ENCODE measurements around the gene ZIC2. TPM values are rescaled to one million over a fixed set of nuclear protein-coding genes. Genes with fewer than 3 reads are reported as not detected.

The ZIC2 gene
- polyA plus RNA-seq, 1 donor from 2014 or later = 10.6 TPM

DNA sequence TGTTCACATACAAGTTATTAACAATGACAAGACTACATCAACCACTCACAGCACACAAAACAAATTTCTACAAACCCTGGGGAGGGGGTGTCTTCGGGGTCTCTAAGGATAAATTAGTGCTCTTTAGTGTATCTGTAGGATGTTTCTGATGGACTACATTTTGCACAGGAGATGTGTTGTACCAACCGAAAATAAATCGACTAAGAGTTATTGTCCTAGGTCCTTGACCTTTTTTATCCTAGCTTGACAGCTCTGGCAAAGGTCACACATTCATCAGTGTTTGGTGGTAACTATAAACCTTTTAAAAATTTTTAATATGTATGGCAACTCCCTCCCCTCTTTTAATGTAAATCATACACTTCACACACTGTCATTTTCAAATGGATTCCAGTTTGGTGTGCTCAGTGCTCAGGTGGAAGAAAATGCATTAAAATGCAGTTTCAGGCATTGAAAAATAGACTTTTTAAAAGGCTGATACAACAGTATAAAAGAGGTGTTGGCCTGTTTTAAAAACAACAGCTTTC, 17.7 kb upstream of the ZIC2 start:
- Histone ChIP-seq H2AFZ (ENCODE audit: low read depth, low read length) (no peak overlapping the region), H3F3A (ENCODE audit: insufficient read depth, low read length, poor library complexity, severe bottlenecking) (peaks cover 5% of the 10 kb centered on the region), H3K4me2 (ENCODE audit: low read length) (no peak overlapping the region), H3K27me3 (ENCODE audit: insufficient read depth, low read depth, low read length) (peaks cover 67% of the 10 kb centered on the region), H3K79me2 (replicated peaks; ENCODE audit: insufficient read depth, low read length) (peaks cover 72% of the 10 kb centered on the region), H3K9me3 (ENCODE audit: low read length) (no peaks in the 10 kb centered on the region), H3K9ac (ENCODE audit: low read length) (no peak overlapping the region), H3K9me2 (ENCODE audit: insufficient read depth, low read length) (no peaks in the 10 kb centered on the region), H4K20me1 (ENCODE audit: insufficient read depth) (no peaks in the 10 kb centered on the region), H3K4me3 (ENCODE audit: low read length) (no peak overlapping the region), H3K36me3 (ENCODE audit: insufficient read depth, low read length) (no peaks in the 10 kb centered on the region), H3K27ac (ENCODE audit: low read length) (no peak overlapping the region)
- TF ChIP-seq RAD21 (conservative IDR thresholded peaks at IDR 0.05) (no peak), CTCF (IDR thresholded peaks at IDR 0.05; ENCODE audit: poor library complexity, severe bottlenecking) (no peak), POLR2AphosphoS5 (IDR thresholded peaks at IDR 0.05) (no peak), MXI1 (conservative IDR thresholded peaks at IDR 0.05; ENCODE audit: poor library complexity, severe bottlenecking) (no peak), EP300 (conservative IDR thresholded peaks at IDR 0.05; ENCODE audit: poor library complexity, severe bottlenecking) (no peak), EZH2 (IDR thresholded peaks at IDR 0.05; ENCODE audit: borderline replicate concordance, insufficient read depth, low read length, poor library complexity, severe bottlenecking) (no peak), TAF1 (IDR thresholded peaks at IDR 0.05; ENCODE audit: low read depth) (no peak), SMC3 (conservative IDR thresholded peaks at IDR 0.05; ENCODE audit: poor library complexity) (no peak)
- TF ChIP-seq, protein P1, sequence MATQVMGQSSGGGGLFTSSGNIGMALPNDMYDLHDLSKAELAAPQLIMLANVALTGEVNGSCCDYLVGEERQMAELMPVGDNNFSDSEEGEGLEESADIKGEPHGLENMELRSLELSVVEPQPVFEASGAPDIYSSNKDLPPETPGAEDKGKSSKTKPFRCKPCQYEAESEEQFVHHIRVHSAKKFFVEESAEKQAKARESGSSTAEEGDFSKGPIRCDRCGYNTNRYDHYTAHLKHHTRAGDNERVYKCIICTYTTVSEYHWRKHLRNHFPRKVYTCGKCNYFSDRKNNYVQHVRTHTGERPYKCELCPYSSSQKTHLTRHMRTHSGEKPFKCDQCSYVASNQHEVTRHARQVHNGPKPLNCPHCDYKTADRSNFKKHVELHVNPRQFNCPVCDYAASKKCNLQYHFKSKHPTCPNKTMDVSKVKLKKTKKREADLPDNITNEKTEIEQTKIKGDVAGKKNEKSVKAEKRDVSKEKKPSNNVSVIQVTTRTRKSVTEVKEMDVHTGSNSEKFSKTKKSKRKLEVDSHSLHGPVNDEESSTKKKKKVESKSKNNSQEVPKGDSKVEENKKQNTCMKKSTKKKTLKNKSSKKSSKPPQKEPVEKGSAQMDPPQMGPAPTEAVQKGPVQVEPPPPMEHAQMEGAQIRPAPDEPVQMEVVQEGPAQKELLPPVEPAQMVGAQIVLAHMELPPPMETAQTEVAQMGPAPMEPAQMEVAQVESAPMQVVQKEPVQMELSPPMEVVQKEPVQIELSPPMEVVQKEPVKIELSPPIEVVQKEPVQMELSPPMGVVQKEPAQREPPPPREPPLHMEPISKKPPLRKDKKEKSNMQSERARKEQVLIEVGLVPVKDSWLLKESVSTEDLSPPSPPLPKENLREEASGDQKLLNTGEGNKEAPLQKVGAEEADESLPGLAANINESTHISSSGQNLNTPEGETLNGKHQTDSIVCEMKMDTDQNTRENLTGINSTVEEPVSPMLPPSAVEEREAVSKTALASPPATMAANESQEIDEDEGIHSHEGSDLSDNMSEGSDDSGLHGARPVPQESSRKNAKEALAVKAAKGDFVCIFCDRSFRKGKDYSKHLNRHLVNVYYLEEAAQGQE (IDR thresholded peaks at IDR 0.05; ENCODE audit: borderline replicate concordance) = no peak

- H3K4me2 ChIP-seq (ENCODE audit: low read length) = no peak overlapping the region
- no peaks in the 10 kb centered on the region for H3K9me3 ChIP-seq (ENCODE audit: low read length)
- H4K20me1 ChIP-seq (ENCODE audit: insufficient read depth) = no peaks in the 10 kb centered on the region
- no peak overlapping the region for H3K9ac ChIP-seq (ENCODE audit: low read length)
- H3F3A ChIP-seq (ENCODE audit: insufficient read depth, low read length, poor library complexity, severe bottlenecking) = peaks cover 5% of the 10 kb centered on the region
- H3K9me2 ChIP-seq (ENCODE audit: insufficient read depth, low read length) = no peaks in the 10 kb centered on the region
- H3K4me3 ChIP-seq (ENCODE audit: low read length) = no peak overlapping the region
- H3K27me3 ChIP-seq (ENCODE audit: insufficient read depth, low read depth, low read length) = peaks cover 66% of the 10 kb centered on the region
- H2AFZ ChIP-seq (ENCODE audit: low read depth, low read length) = no peak overlapping the region
- H3K79me2 ChIP-seq (replicated peaks; ENCODE audit: insufficient read depth, low read length) = peaks cover 84% of the 10 kb centered on the region
- TF ChIP-seq RAD21 (conservative IDR thresholded peaks at IDR 0.05) (no peak), EZH2 (IDR thresholded peaks at IDR 0.05; ENCODE audit: borderline replicate concordance, insufficient read depth, low read length, poor library complexity, severe bottlenecking) (no peak), SMC3 (conservative IDR thresholded peaks at IDR 0.05; ENCODE audit: poor library complexity) (no peak), EP300 (conservative IDR thresholded peaks at IDR 0.05; ENCODE audit: poor library complexity, severe bottlenecking) (no peak)
- TF ChIP-seq, protein P1 (IDR thresholded peaks at IDR 0.05; ENCODE audit: borderline replicate concordance) = no peak
- no peak overlapping the region for H3K27ac ChIP-seq (ENCODE audit: low read length)
- no peaks in the 10 kb centered on the region for H3K36me3 ChIP-seq (ENCODE audit: insufficient read depth, low read length)
Observed at GRCh38 chr13:99965329-99966000, 16.1 kb upstream of the ZIC2 start.
